Mesothelial cell of epicardium (in vitro differentiated cells): ENCODE results near the gene PLPPR3. TPM values are rescaled to one million over a fixed set of nuclear protein-coding genes. Genes with fewer than 3 reads are reported as not detected.
A peak's percentile ranks its signal among the peaks of the same experiment; 100 is the strongest.

Experiments
- DNase-seq, 2 experiments: peaks; one replicate each; pipeline ENCODE4 v3.0.0; 2021; ENCODE audit warnings: low spot score in 2 of 2; ENCODE audit not compliant: unreplicated experiment in 2 of 2
- H3K27ac Mint-ChIP-seq: 2 replicates; pipeline ENCODE4 v1.8.0; 2021; ENCODE audit warnings: mixed read lengths
- H3K27me3 Mint-ChIP-seq: 2 replicates; pipeline ENCODE4 v1.8.0; 2021; ENCODE audit warnings: low read depth, mixed read lengths
- H3K36me3 Mint-ChIP-seq: 2 replicates; pipeline ENCODE4 v1.8.0; 2021; ENCODE audit warnings: mixed read lengths
- H3K4me1 Mint-ChIP-seq: 2 replicates; pipeline ENCODE4 v1.8.0; 2021; ENCODE audit warnings: mixed read lengths
- H3K4me3 Mint-ChIP-seq: 2 replicates; pipeline ENCODE4 v1.8.0; 2021; ENCODE audit warnings: mild to moderate bottlenecking, moderate library complexity, mixed read lengths
- H3K9me3 Mint-ChIP-seq: 2 replicates; pipeline ENCODE4 v1.8.0; 2021; ENCODE audit warnings: mixed read lengths
- CTCF ChIP-seq: fragments of 200-600 bp; sonication (generic); IDR thresholded peaks from one replicate; pipeline ENCODE4 v1.5.0; 2021; ENCODE audit warnings: antibody characterized with exemption; ENCODE audit not compliant: unreplicated experiment
- total RNA-seq: library from RNA; stranded (reverse); gene quantifications from 3 replicates; pipeline ENCODE4 v1.2.1, GENCODE V29; 2021

The PLPPR3 gene
- total RNA-seq, 1 donor from 2014 or later, result 152 TPM

- no peak for DNase-seq
- Mint-ChIP-seq H3K36me3 (peaks cover 9% of the 10 kb centered on the region), H3K4me1 (peaks cover 49% of the 10 kb centered on the region), H3K27me3 (no peaks in the 10 kb centered on the region), H3K4me3 (peak overlapping the region; percentile 85), H3K9me3 (no peaks in the 10 kb centered on the region), H3K27ac (peak overlapping the region; percentile 99)
- no peak for TF ChIP-seq CTCF
These were observed 21.3 kb downstream of the PLPPR3 start for GRCh38 chr19:800360-801029.

GRCh38 chr19:799076-799881 lies 22.5 kb downstream of the PLPPR3 start:
- H3K4me1 Mint-ChIP-seq, result peaks cover 49% of the 10 kb centered on the region
- peak overlapping the region; percentile 99 for H3K27ac Mint-ChIP-seq
- no peaks in the 10 kb centered on the region for H3K27me3 Mint-ChIP-seq
- no peaks in the 10 kb centered on the region for H3K9me3 Mint-ChIP-seq
- H3K4me3 Mint-ChIP-seq, result peak overlapping the region; percentile 85
- H3K36me3 Mint-ChIP-seq, result peaks cover 9% of the 10 kb centered on the region
- no peak for TF ChIP-seq CTCF
- DNase-seq, result no peak

GRCh38 chr19:798415-799075 lies 23.2 kb downstream of the PLPPR3 start:
- Mint-ChIP-seq H3K4me3 (peak overlapping the region; percentile 85), H3K9me3 (no peaks in the 10 kb centered on the region), H3K4me1 (peaks cover 46% of the 10 kb centered on the region), H3K27ac (peak overlapping the region; percentile 99), H3K27me3 (no peaks in the 10 kb centered on the region), H3K36me3 (peaks cover 5% of the 10 kb centered on the region)
- TF ChIP-seq CTCF, result no peak
- DNase-seq, result no peak

- Mint-ChIP-seq H3K4me1 (peaks cover 40% of the 10 kb centered on the region), H3K27ac (peak overlapping the region; percentile 94), H3K9me3 (no peaks in the 10 kb centered on the region), H3K36me3 (peaks cover 2% of the 10 kb centered on the region), H3K4me3 (peak overlapping the region; percentile 85), H3K27me3 (no peaks in the 10 kb centered on the region)
- no peak for TF ChIP-seq CTCF
- peak; percentile 81 to 85 for DNase-seq
These were observed 24.0 kb downstream of the PLPPR3 start for GRCh38 chr19:797528-798414.
